WTC11 (cell line): ENCODE measurements around the gene GREB1.

Experiments used
- FOXP1 ChIP-seq: sonication (generic); formaldehyde crosslinking; IDR thresholded peaks from 2 replicates; pipeline ENCODE4 v1.8.0; 2022; ENCODE audit warnings: missing genetic modification reagents, mild to moderate bottlenecking, moderate library complexity, borderline replicate concordance
- GABPB1 ChIP-seq: sonication (generic); formaldehyde crosslinking; IDR thresholded peaks from 2 replicates; pipeline ENCODE4 v1.8.1; 2023; ENCODE audit warnings: mild to moderate bottlenecking, missing genetic modification reagents
- IRF2 ChIP-seq: sonication (generic); formaldehyde crosslinking; IDR thresholded peaks from 2 replicates; pipeline ENCODE4 v1.8.0; 2022; ENCODE audit warnings: low read depth, missing genetic modification reagents, borderline replicate concordance
- NR2C2 ChIP-seq: sonication (generic); formaldehyde crosslinking; IDR thresholded peaks from 2 replicates; pipeline ENCODE4 v1.8.0; 2022; ENCODE audit warnings: mild to moderate bottlenecking, missing genetic modification reagents
- SMAD3 ChIP-seq: sonication (generic); formaldehyde crosslinking; IDR thresholded peaks from 2 replicates; pipeline ENCODE4 v1.8.0; 2022; ENCODE audit warnings: missing genetic modification reagents, mild to moderate bottlenecking, borderline replicate concordance
- TCF7 ChIP-seq: sonication (generic); formaldehyde crosslinking; IDR thresholded peaks from 2 replicates; pipeline ENCODE4 v1.8.0; 2022; ENCODE audit warnings: mild to moderate bottlenecking, low read depth, missing genetic modification reagents, moderate library complexity
- ZNF232 ChIP-seq: sonication (generic); formaldehyde crosslinking; IDR thresholded peaks from 2 replicates; pipeline ENCODE4 v1.8.0; 2022; ENCODE audit warnings: mild to moderate bottlenecking, missing genetic modification reagents
- TF ChIP-seq, protein P1 (sequence below): fragments of 200-600 bp; IDR thresholded peaks from 2 replicates; pipeline ENCODE4 v1.8.0; 2022; ENCODE audit warnings: antibody characterized with exemption
- TF ChIP-seq, protein P2 (sequence below): sonication (generic); formaldehyde crosslinking; IDR thresholded peaks from 2 replicates; pipeline ENCODE4 v1.8.0; 2023; ENCODE audit warnings: missing genetic modification reagents
- TF ChIP-seq, protein P3 (sequence below): sonication (generic); formaldehyde crosslinking; IDR thresholded peaks from 2 replicates; pipeline ENCODE4 v1.8.0; 2022; ENCODE audit warnings: mild to moderate bottlenecking, missing genetic modification reagents
- TF ChIP-seq, protein P4 (sequence below): sonication (generic); formaldehyde crosslinking; IDR thresholded peaks from 2 replicates; pipeline ENCODE4 v1.8.1; 2022; ENCODE audit warnings: low read depth, missing genetic modification reagents, borderline replicate concordance
- TF ChIP-seq, protein P5 (sequence below): sonication (generic); formaldehyde crosslinking; IDR thresholded peaks from 2 replicates; pipeline ENCODE4 v1.8.0; 2022; ENCODE audit warnings: mild to moderate bottlenecking, missing genetic modification reagents
- TF ChIP-seq, protein P6 (sequence below): sonication (generic); formaldehyde crosslinking; IDR thresholded peaks from 2 replicates; pipeline ENCODE4 v1.8.0; 2023; ENCODE audit warnings: mild to moderate bottlenecking, missing genetic modification reagents
- TF ChIP-seq, protein P7 (sequence below): sonication (generic); formaldehyde crosslinking; IDR thresholded peaks from 2 replicates; pipeline ENCODE4 v1.8.1; 2023; ENCODE audit warnings: mild to moderate bottlenecking, missing genetic modification reagents, moderate library complexity

DNA sequence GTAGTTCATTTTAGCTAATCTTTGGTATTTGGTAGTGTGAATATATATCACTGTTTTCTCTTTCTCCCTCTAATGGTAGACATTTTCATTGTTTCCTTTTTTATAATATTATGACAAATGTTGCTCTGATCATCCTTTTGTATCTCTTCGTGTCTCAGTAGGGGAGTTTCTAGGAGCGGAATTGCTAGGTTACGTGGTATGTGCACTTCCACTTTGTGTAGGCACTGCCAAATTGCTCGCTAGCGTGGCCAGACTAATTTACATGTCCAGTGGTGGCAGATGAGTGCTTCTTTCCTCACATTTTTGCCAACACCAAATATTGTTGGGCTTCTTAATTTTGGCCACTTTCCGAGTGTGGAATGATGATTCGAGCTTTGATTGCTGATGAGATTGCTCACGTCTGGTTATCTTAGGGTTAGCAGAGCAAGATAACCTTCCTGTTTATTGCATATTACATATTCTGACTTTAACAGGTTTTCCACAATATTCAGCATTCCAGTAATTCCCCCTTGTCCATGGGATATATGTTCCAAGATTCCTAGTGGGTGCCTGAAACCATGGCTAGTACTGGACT, 30.4 kb upstream of the GREB1 start:
- TF ChIP-seq, protein P1, sequence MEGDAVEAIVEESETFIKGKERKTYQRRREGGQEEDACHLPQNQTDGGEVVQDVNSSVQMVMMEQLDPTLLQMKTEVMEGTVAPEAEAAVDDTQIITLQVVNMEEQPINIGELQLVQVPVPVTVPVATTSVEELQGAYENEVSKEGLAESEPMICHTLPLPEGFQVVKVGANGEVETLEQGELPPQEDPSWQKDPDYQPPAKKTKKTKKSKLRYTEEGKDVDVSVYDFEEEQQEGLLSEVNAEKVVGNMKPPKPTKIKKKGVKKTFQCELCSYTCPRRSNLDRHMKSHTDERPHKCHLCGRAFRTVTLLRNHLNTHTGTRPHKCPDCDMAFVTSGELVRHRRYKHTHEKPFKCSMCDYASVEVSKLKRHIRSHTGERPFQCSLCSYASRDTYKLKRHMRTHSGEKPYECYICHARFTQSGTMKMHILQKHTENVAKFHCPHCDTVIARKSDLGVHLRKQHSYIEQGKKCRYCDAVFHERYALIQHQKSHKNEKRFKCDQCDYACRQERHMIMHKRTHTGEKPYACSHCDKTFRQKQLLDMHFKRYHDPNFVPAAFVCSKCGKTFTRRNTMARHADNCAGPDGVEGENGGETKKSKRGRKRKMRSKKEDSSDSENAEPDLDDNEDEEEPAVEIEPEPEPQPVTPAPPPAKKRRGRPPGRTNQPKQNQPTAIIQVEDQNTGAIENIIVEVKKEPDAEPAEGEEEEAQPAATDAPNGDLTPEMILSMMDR: no peak
- TF ChIP-seq TCF7 (CRISPR knock-in tag): no peak
- TF ChIP-seq, protein P2, sequence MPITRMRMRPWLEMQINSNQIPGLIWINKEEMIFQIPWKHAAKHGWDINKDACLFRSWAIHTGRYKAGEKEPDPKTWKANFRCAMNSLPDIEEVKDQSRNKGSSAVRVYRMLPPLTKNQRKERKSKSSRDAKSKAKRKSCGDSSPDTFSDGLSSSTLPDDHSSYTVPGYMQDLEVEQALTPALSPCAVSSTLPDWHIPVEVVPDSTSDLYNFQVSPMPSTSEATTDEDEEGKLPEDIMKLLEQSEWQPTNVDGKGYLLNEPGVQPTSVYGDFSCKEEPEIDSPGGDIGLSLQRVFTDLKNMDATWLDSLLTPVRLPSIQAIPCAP (CRISPR knock-in tag): no peak
- TF ChIP-seq, protein P3, sequence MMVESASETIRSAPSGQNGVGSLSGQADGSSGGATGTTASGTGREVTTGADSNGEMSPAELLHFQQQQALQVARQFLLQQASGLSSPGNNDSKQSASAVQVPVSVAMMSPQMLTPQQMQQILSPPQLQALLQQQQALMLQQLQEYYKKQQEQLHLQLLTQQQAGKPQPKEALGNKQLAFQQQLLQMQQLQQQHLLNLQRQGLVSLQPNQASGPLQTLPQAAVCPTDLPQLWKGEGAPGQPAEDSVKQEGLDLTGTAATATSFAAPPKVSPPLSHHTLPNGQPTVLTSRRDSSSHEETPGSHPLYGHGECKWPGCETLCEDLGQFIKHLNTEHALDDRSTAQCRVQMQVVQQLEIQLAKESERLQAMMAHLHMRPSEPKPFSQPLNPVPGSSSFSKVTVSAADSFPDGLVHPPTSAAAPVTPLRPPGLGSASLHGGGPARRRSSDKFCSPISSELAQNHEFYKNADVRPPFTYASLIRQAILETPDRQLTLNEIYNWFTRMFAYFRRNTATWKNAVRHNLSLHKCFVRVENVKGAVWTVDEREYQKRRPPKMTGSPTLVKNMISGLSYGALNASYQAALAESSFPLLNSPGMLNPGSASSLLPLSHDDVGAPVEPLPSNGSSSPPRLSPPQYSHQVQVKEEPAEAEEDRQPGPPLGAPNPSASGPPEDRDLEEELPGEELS (CRISPR knock-in tag): no peak
- TF ChIP-seq NR2C2 (CRISPR knock-in tag): no peak
- TF ChIP-seq, protein P4, sequence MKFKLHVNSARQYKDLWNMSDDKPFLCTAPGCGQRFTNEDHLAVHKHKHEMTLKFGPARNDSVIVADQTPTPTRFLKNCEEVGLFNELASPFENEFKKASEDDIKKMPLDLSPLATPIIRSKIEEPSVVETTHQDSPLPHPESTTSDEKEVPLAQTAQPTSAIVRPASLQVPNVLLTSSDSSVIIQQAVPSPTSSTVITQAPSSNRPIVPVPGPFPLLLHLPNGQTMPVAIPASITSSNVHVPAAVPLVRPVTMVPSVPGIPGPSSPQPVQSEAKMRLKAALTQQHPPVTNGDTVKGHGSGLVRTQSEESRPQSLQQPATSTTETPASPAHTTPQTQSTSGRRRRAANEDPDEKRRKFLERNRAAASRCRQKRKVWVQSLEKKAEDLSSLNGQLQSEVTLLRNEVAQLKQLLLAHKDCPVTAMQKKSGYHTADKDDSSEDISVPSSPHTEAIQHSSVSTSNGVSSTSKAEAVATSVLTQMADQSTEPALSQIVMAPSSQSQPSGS (CRISPR knock-in tag): no peak
- TF ChIP-seq, protein P5, sequence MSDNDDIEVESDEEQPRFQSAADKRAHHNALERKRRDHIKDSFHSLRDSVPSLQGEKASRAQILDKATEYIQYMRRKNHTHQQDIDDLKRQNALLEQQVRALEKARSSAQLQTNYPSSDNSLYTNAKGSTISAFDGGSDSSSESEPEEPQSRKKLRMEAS: no peak
- no peak for TF ChIP-seq ZNF232 (CRISPR knock-in tag)
- no peak for TF ChIP-seq FOXP1 (CRISPR knock-in tag)
- TF ChIP-seq, protein P6, sequence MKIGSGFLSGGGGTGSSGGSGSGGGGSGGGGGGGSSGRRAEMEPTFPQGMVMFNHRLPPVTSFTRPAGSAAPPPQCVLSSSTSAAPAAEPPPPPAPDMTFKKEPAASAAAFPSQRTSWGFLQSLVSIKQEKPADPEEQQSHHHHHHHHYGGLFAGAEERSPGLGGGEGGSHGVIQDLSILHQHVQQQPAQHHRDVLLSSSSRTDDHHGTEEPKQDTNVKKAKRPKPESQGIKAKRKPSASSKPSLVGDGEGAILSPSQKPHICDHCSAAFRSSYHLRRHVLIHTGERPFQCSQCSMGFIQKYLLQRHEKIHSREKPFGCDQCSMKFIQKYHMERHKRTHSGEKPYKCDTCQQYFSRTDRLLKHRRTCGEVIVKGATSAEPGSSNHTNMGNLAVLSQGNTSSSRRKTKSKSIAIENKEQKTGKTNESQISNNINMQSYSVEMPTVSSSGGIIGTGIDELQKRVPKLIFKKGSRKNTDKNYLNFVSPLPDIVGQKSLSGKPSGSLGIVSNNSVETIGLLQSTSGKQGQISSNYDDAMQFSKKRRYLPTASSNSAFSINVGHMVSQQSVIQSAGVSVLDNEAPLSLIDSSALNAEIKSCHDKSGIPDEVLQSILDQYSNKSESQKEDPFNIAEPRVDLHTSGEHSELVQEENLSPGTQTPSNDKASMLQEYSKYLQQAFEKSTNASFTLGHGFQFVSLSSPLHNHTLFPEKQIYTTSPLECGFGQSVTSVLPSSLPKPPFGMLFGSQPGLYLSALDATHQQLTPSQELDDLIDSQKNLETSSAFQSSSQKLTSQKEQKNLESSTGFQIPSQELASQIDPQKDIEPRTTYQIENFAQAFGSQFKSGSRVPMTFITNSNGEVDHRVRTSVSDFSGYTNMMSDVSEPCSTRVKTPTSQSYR (CRISPR knock-in tag): no peak
- no peak for TF ChIP-seq SMAD3 (CRISPR knock-in tag)
- TF ChIP-seq, protein P7, sequence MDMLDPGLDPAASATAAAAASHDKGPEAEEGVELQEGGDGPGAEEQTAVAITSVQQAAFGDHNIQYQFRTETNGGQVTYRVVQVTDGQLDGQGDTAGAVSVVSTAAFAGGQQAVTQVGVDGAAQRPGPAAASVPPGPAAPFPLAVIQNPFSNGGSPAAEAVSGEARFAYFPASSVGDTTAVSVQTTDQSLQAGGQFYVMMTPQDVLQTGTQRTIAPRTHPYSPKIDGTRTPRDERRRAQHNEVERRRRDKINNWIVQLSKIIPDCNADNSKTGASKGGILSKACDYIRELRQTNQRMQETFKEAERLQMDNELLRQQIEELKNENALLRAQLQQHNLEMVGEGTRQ (CRISPR knock-in tag): no peak
- TF ChIP-seq IRF2: no peak
- TF ChIP-seq GABPB1 (CRISPR knock-in tag): no peak
